Neural progenitor cell (in vitro differentiated cells): Measurements from ENCODE around the gene RHOG. TPM values are rescaled to one million over a fixed set of nuclear protein-coding genes. Genes with fewer than 3 reads are reported as not detected.

Experiments used
- DNase-seq: peaks from one replicate; pipeline ENCODE4 v3.0.0-alpha.2; 2016; ENCODE audit warnings: low spot score
- H2AFZ ChIP-seq: fragments of 200-600 bp; sonication (generic); replicated peaks from 2 replicates; pipeline ENCODE4 v1.6.1; 2016; ENCODE audit warnings: antibody characterized with exemption
- H3F3A ChIP-seq: fragments of 200-600 bp; sonication (generic); 2 replicates; pipeline ENCODE4 v1.6.1; 2016; ENCODE audit warnings: antibody characterized with exemption, low read depth
- H3K27ac ChIP-seq: fragments of 200-600 bp; sonication (generic); 2 replicates; pipeline ENCODE4 v1.5.1; 2016; ENCODE audit warnings: mild to moderate bottlenecking
- H3K27me3 ChIP-seq: fragments of 200-600 bp; sonication (generic); 2 replicates; pipeline ENCODE4 v1.6.1; 2016; ENCODE audit warnings: mild to moderate bottlenecking, moderate library complexity
- H3K36me3 ChIP-seq: fragments of 200-600 bp; sonication (generic); 2 replicates; pipeline ENCODE4 v1.5.1; 2016
- H3K4me1 ChIP-seq: fragments of 200-600 bp; sonication (generic); 2 replicates; pipeline ENCODE4 v1.6.1; 2016; ENCODE audit warnings: mixed run types
- H3K4me2 ChIP-seq: fragments of 200-600 bp; sonication (generic); 2 replicates; pipeline ENCODE4 v1.6.1; 2016
- H3K4me3 ChIP-seq: fragments of 200-600 bp; sonication (generic); 2 replicates; pipeline ENCODE4 v1.5.1; 2016
- H3K79me2 ChIP-seq: fragments of 200-600 bp; sonication (generic); 2 replicates; pipeline ENCODE4 v1.6.1; 2016; ENCODE audit warnings: low read depth
- H3K9ac ChIP-seq: fragments of 200-600 bp; sonication (generic); 2 replicates; pipeline ENCODE4 v1.6.1; 2016
- H3K9me3 ChIP-seq: fragments of 200-600 bp; sonication (generic); 2 replicates; pipeline ENCODE4 v1.5.1; 2016; ENCODE audit warnings: low read depth
- H4K20me1 ChIP-seq: fragments of 200-600 bp; sonication (generic); 2 replicates; pipeline ENCODE4 v1.6.1; 2016; ENCODE audit warnings: low read depth
- H3K27ac Mint-ChIP-seq: 3 replicates; pipeline ENCODE4 v1.8.0; 2021; ENCODE audit warnings: mixed read lengths
- H3K27me3 Mint-ChIP-seq: 2 replicates; pipeline ENCODE4 v1.8.0; 2022; ENCODE audit warnings: low read depth, mild to moderate bottlenecking, inconsistent platforms, moderate library complexity, mixed read lengths; ENCODE audit not compliant: insufficient read depth
- H3K36me3 Mint-ChIP-seq: 3 replicates; pipeline ENCODE4 v1.8.0; 2021; ENCODE audit warnings: mixed read lengths
- H3K4me1 Mint-ChIP-seq: 3 replicates; pipeline ENCODE4 v1.8.0; 2021; ENCODE audit warnings: mixed read lengths
- H3K4me3 Mint-ChIP-seq: 3 replicates; pipeline ENCODE4 v1.8.0; 2021; ENCODE audit warnings: mild to moderate bottlenecking, moderate library complexity, mixed read lengths
- H3K9me3 Mint-ChIP-seq: 3 replicates; pipeline ENCODE4 v1.8.0; 2020; ENCODE audit warnings: mixed read lengths
- EZH2 ChIP-seq: fragments of 200-600 bp; sonication (generic); IDR thresholded peaks from 2 replicates; pipeline ENCODE4 v1.6.1; 2017; ENCODE audit warnings: antibody characterized with exemption, mild to moderate bottlenecking, moderate library complexity
- EZH2phosphoT487 ChIP-seq: fragments of 200-600 bp; sonication (generic); IDR thresholded peaks from 2 replicates; pipeline ENCODE4 v1.6.1; 2017; ENCODE audit warnings: antibody characterized with exemption
- total RNA-seq: library from RNA; depleted of rRNA; stranded (reverse); fragments of >200 nt; gene quantifications from 2 replicates; pipeline ENCODE4 v1.2.3, GENCODE V29; 2015; ENCODE audit warnings: low replicate concordance
- TF ChIP-seq, protein P1 (sequence below): fragments of 200-600 bp; sonication (generic); IDR thresholded peaks from 2 replicates; pipeline ENCODE4 v1.5.1; 2017; ENCODE audit warnings: antibody characterized with exemption, mild to moderate bottlenecking

Gene RHOG
- total RNA-seq, 1 donor from 2014 or later = 5.9 TPM

GRCh38 chr11:3823303-3823702, 17.5 kb downstream of the RHOG start:
- Mint-ChIP-seq H3K36me3 (peaks cover 38% of the 10 kb centered on the region), H3K4me1 (peaks cover 7% of the 10 kb centered on the region), H3K27me3 (no peaks in the 10 kb centered on the region), H3K27ac (no peak overlapping the region), H3K9me3 (no peaks in the 10 kb centered on the region), H3K4me3 (no peak overlapping the region)
- Histone ChIP-seq H3K27ac (no peak overlapping the region), H2AFZ (no peak overlapping the region), H3K9ac (no peak overlapping the region), H4K20me1 (peaks cover 5% of the 10 kb centered on the region), H3K4me3 (no peak overlapping the region), H3K9me3 (no peaks in the 10 kb centered on the region), H3K4me2 (no peak overlapping the region), H3F3A (peaks cover 14% of the 10 kb centered on the region), H3K4me1 (peaks cover 19% of the 10 kb centered on the region), H3K36me3 (no peaks in the 10 kb centered on the region), H3K79me2 (no peaks in the 10 kb centered on the region), H3K27me3 (no peaks in the 10 kb centered on the region)
- no peak for TF ChIP-seq EZH2phosphoT487
- TF ChIP-seq, protein P1, sequence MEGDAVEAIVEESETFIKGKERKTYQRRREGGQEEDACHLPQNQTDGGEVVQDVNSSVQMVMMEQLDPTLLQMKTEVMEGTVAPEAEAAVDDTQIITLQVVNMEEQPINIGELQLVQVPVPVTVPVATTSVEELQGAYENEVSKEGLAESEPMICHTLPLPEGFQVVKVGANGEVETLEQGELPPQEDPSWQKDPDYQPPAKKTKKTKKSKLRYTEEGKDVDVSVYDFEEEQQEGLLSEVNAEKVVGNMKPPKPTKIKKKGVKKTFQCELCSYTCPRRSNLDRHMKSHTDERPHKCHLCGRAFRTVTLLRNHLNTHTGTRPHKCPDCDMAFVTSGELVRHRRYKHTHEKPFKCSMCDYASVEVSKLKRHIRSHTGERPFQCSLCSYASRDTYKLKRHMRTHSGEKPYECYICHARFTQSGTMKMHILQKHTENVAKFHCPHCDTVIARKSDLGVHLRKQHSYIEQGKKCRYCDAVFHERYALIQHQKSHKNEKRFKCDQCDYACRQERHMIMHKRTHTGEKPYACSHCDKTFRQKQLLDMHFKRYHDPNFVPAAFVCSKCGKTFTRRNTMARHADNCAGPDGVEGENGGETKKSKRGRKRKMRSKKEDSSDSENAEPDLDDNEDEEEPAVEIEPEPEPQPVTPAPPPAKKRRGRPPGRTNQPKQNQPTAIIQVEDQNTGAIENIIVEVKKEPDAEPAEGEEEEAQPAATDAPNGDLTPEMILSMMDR = no peak
- no peak for TF ChIP-seq EZH2
- no peak for DNase-seq

DNA sequence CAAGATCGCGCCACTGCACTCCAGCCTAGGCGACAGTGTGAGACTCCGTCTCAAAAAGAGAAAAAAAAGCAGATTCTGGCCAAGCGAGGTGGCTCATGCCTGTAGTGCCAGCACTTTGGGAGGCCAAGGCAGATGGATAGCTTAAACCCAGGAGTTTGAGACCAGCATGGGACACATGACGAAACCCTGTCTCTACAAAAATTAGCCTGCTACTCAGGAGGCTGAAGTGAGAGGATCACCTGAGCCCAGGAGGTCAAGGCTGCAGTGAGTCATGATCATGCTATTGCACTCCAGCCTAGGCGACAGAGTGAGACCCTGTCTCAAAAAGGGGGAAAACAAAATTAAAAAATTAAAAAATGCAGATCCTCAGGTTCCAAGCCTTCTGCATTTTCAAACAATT, 18.4 kb downstream of the RHOG start:
- Mint-ChIP-seq H3K9me3 (no peaks in the 10 kb centered on the region), H3K4me1 (peaks cover 7% of the 10 kb centered on the region)
- H2AFZ ChIP-seq = no peak overlapping the region

GRCh38 chr11:3820971-3821370, 19.8 kb downstream of the RHOG start:
- H3K79me2 ChIP-seq = no peaks in the 10 kb centered on the region
- no peaks in the 10 kb centered on the region for H3K27me3 ChIP-seq
- H3K4me3 ChIP-seq = no peak overlapping the region
- H3K27ac ChIP-seq = no peak overlapping the region
- Mint-ChIP-seq H3K4me3 (no peak overlapping the region), H3K36me3 (peaks cover 21% of the 10 kb centered on the region), H3K9me3 (no peaks in the 10 kb centered on the region), H3K4me1 (peaks cover 9% of the 10 kb centered on the region), H3K27me3 (no peaks in the 10 kb centered on the region), H3K27ac (no peak overlapping the region)
- H3F3A ChIP-seq = peaks cover 2% of the 10 kb centered on the region
- DNase-seq = no peak
- TF ChIP-seq EZH2 (no peak), EZH2phosphoT487 (no peak)
- TF ChIP-seq, protein P1 = no peak
- no peaks in the 10 kb centered on the region for H3K9me3 ChIP-seq
- no peak overlapping the region for H3K4me2 ChIP-seq
- no peaks in the 10 kb centered on the region for H3K36me3 ChIP-seq
- H2AFZ ChIP-seq = no peak overlapping the region
- no peaks in the 10 kb centered on the region for H4K20me1 ChIP-seq
- peaks cover 8% of the 10 kb centered on the region for H3K4me1 ChIP-seq
- H3K9ac ChIP-seq = no peak overlapping the region

More for the DNA sequence above, 18.4 kb downstream of the RHOG start:
- no peaks in the 10 kb centered on the region for H3K27me3 Mint-ChIP-seq
- Histone ChIP-seq H3K9me3 (no peaks in the 10 kb centered on the region), H3K79me2 (no peaks in the 10 kb centered on the region), H3K4me1 (peaks cover 19% of the 10 kb centered on the region), H3K4me2 (no peak overlapping the region), H3K9ac (no peak overlapping the region), H3K36me3 (no peaks in the 10 kb centered on the region), H3K4me3 (no peak overlapping the region), H3K27ac (no peak overlapping the region), H3F3A (peaks cover 11% of the 10 kb centered on the region), H4K20me1 (no peaks in the 10 kb centered on the region), H3K27me3 (no peaks in the 10 kb centered on the region)
- no peak overlapping the region for H3K27ac Mint-ChIP-seq
- peaks cover 29% of the 10 kb centered on the region for H3K36me3 Mint-ChIP-seq
- DNase-seq = no peak
- H3K4me3 Mint-ChIP-seq = no peak overlapping the region
- TF ChIP-seq EZH2phosphoT487 (no peak), EZH2 (no peak)
- TF ChIP-seq, protein P1 = no peak
